Fibroblast of the aortic adventitia (primary cell): ENCODE data around the gene ITGA11. TPM values are rescaled to one million over a fixed set of nuclear protein-coding genes. Genes with fewer than 3 reads are reported as not detected.

ENCODE experiments used
- DNase-seq: peaks from one replicate; pipeline ENCODE4 v3.0.0-alpha.2; 2010; ENCODE audit warnings: low read depth
- H3K4me3 ChIP-seq: 2 replicates; pipeline ENCODE4 v1.5.1; 2011; ENCODE audit warnings: low read depth, mild to moderate bottlenecking, control low read depth, low read length, moderate library complexity
- CTCF ChIP-seq: IDR thresholded peaks from 2 replicates; pipeline ENCODE4 v1.5.1; 2011; ENCODE audit warnings: mild to moderate bottlenecking, low read length, control low read depth, inconsistent platforms; ENCODE audit not compliant: insufficient read depth
- total RNA-seq: library from RNA; depleted of rRNA; stranded (reverse); fragments of >200 nt; gene quantifications from 2 replicates; pipeline ENCODE4 v1.2.3, GENCODE V29; 2012; ENCODE audit warnings: low replicate concordance

The ITGA11 gene
- total RNA-seq, 1 donor, result 81.1 TPM

DNA sequence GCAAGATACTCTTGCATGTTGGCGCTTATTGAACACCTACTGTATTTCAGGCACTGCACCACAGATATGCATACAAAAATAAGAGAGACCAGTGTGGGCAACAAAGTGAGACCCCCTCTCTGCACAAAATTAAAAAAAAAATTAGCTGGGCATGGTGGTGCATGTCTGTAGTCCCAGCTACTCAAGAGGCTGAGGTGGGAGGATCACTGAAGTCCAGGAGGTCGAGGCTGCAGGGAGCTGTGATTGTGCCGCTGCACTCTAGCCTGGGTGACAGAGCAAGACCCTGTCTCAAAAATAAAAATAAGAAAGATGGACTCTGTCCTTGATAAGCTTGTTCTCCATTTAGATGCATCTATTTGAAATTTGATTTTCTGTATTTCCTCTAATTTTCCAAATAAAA, 133.6 kb downstream of the ITGA11 start:
- no peak for TF ChIP-seq CTCF
- no peak overlapping the region for H3K4me3 ChIP-seq
- DNase-seq, result no peak

DNA sequence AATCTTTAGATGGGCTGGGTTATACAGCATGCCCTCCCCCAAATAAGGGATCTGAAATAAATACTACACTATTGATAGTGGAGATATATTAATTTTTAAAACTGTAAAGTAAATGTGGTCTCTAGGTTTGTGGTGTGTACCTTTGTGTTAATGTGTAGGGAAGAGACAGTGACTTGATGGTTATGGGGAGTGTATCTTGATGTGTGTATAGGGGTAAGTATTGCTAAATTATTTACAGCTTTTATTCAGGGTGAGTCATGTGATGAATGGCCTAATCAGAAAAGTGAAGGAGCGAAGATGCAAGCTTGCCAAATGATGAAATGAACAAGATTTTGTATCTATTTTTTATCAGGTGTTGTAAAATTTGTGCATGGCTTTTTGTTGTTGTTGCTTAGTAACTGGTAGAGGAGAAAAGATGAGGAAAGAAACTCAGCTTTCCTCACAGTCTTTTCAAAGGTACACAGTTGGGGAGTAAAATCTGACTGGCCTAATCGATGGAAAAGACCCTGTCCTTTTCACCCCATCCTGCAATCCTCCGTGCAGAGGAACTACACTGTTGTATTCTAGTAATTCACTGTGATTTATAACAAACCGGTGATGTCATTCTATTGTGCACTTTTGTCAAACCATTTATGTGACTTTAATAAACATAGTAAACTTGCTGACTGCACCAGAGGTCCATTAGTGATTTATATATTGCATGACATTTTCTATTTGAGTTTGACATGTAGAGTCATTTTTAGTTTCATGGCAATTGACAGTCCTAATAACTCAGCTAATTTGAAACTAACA, 136.8 kb downstream of the ITGA11 start:
- no peak overlapping the region for H3K4me3 ChIP-seq
- no peak for DNase-seq
- TF ChIP-seq CTCF, result no peak

- no peak for DNase-seq
- H3K4me3 ChIP-seq, result no peak overlapping the region
- TF ChIP-seq CTCF, result no peak
These were observed 139.0 kb downstream of the ITGA11 start for GRCh38 chr15:68292967-68293366.

GRCh38 chr15:68292157-68292781, 139.7 kb downstream of the ITGA11 start:
- DNase-seq, result no peak
- no peak overlapping the region for H3K4me3 ChIP-seq
- TF ChIP-seq CTCF, result no peak

DNA sequence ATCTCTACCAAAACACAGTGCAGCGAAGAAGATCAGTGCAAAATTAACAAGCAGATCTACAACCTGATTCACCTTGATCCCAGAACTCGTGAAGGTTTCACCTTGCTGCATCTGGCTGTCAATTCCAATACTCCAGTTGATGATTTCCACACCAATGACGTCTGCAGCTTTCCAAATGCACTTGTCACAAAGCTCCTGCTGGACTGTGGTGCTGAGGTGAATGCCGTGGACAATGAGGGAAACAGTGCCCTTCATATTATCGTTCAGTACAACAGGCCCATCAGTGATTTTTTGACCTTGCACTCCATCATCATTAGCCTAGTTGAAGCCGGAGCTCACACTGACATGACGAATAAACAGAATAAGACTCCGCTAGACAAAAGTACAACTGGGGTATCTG, 141.2 kb downstream of the ITGA11 start:
- no peak for TF ChIP-seq CTCF
- H3K4me3 ChIP-seq, result no peak overlapping the region
- no peak for DNase-seq

DNA sequence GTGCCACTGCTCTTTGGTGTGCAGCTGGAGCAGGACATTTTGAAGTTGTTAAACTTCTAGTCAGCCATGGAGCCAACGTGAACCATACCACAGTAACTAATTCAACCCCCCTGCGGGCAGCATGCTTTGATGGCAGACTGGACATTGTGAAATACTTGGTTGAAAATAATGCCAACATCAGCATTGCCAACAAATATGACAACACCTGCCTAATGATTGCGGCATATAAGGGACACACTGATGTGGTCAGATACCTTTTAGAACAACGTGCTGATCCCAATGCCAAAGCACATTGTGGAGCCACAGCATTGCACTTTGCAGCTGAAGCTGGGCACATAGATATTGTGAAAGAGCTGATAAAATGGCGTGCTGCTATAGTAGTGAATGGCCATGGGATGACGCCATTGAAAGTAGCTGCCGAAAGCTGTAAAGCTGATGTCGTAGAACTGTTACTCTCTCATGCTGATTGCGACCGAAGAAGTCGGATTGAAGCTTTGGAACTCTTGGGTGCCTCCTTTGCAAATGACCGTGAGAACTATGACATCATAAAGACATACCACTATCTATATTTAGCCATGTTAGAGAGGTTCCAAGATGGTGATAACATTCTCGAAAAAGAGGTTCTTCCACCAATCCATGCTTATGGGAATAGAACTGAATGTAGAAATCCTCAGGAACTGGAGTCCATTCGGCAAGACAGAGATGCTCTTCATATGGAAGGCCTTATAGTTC, 142.2 kb downstream of the ITGA11 start:
- H3K4me3 ChIP-seq, result no peak overlapping the region
- TF ChIP-seq CTCF, result no peak
- no peak for DNase-seq
